HepG2 (cell line): Measurements from ENCODE around the gene ALX4.

ENCODE experiments used
- MBD4 ChIP-seq: IDR thresholded peaks from 2 replicates; pipeline ENCODE4 v1.6.1; 2012; ENCODE audit warnings: low read length, inconsistent platforms, borderline replicate concordance
- PHF20 ChIP-seq: sonication (generic); formaldehyde crosslinking; IDR thresholded peaks from 2 replicates; pipeline ENCODE4 v1.5.0; 2020; ENCODE audit warnings: mild to moderate bottlenecking, missing genetic modification reagents
- POLR2AphosphoS5 ChIP-seq: IDR thresholded peaks from 2 replicates; pipeline ENCODE4 v1.6.1; 2012; ENCODE audit warnings: low read depth, low read length
- SIN3A ChIP-seq: IDR thresholded peaks from 2 replicates; pipeline ENCODE4 v1.6.1; 2011; ENCODE audit warnings: low read depth, mild to moderate bottlenecking, control low read depth, low read length, borderline replicate concordance
- YY1 ChIP-seq: IDR thresholded peaks from 2 replicates; pipeline ENCODE4 v1.6.1; 2011; ENCODE audit warnings: low read length, low read depth, moderate library complexity, mild to moderate bottlenecking; ENCODE audit not compliant: insufficient read depth, insufficient replicate concordance
- TF ChIP-seq, protein P1 (sequence below): sonication (generic); formaldehyde crosslinking; IDR thresholded peaks from 2 replicates; pipeline ENCODE4 v1.4.0; 2020; ENCODE audit warnings: missing genetic modification reagents, borderline replicate concordance
- TF ChIP-seq, protein P2 (sequence below): sonication (generic); formaldehyde crosslinking; IDR thresholded peaks from 2 replicates; pipeline ENCODE4 v1.5.0; 2020; ENCODE audit warnings: mild to moderate bottlenecking, missing genetic modification reagents, moderate library complexity

DNA sequence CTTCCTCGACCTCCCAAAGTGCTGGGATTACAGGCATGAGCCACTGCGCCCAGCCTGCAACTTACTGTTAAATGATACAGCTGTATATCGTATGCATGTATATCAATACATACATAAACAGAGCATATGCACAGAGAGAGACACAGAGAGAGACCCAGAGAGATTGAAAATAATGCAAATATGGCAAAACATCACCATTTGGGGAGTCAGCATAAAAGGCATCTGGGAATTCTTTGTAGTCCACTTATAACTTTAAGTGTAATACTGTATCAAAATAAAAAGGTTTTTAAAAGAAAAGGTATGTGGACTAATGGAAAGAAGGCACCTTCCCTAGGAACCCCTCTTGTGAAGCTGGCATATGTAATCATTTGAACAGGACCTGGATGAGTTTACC lies 21.8 kb downstream of the ALX4 start:
- TF ChIP-seq SIN3A, result no peak
- no peak for TF ChIP-seq PHF20 (CRISPR knock-in tag)
- TF ChIP-seq, protein P1, sequence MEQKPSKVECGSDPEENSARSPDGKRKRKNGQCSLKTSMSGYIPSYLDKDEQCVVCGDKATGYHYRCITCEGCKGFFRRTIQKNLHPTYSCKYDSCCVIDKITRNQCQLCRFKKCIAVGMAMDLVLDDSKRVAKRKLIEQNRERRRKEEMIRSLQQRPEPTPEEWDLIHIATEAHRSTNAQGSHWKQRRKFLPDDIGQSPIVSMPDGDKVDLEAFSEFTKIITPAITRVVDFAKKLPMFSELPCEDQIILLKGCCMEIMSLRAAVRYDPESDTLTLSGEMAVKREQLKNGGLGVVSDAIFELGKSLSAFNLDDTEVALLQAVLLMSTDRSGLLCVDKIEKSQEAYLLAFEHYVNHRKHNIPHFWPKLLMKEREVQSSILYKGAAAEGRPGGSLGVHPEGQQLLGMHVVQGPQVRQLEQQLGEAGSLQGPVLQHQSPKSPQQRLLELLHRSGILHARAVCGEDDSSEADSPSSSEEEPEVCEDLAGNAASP, result no peak
- TF ChIP-seq MBD4, result no peak
- TF ChIP-seq YY1, result no peak
- no peak for TF ChIP-seq POLR2AphosphoS5
- TF ChIP-seq, protein P2, sequence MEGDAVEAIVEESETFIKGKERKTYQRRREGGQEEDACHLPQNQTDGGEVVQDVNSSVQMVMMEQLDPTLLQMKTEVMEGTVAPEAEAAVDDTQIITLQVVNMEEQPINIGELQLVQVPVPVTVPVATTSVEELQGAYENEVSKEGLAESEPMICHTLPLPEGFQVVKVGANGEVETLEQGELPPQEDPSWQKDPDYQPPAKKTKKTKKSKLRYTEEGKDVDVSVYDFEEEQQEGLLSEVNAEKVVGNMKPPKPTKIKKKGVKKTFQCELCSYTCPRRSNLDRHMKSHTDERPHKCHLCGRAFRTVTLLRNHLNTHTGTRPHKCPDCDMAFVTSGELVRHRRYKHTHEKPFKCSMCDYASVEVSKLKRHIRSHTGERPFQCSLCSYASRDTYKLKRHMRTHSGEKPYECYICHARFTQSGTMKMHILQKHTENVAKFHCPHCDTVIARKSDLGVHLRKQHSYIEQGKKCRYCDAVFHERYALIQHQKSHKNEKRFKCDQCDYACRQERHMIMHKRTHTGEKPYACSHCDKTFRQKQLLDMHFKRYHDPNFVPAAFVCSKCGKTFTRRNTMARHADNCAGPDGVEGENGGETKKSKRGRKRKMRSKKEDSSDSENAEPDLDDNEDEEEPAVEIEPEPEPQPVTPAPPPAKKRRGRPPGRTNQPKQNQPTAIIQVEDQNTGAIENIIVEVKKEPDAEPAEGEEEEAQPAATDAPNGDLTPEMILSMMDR (CRISPR knock-in tag), result no peak
